WERI-Rb-1 (cell line): ENCODE data around the gene CTLA4.

ENCODE experiments used
- DNase-seq: peaks from one replicate; pipeline ENCODE4 v3.0.0-alpha.2; 2020
- H3K27ac ChIP-seq: fragments of 250-450 bp; sonication (Bioruptor Pico); 2 replicates; pipeline ENCODE4 v1.5.1; 2020; ENCODE audit warnings: mild to moderate bottlenecking, moderate library complexity
- H3K27me3 ChIP-seq: fragments of 250-450 bp; sonication (Bioruptor Pico); 2 replicates; pipeline ENCODE4 v1.5.1; 2021; ENCODE audit warnings: mild to moderate bottlenecking, low read depth, moderate library complexity; ENCODE audit not compliant: insufficient read depth, severe bottlenecking
- H3K36me3 ChIP-seq: fragments of 250-450 bp; sonication (Bioruptor Pico); 2 replicates; pipeline ENCODE4 v1.5.1; 2020; ENCODE audit warnings: mild to moderate bottlenecking, moderate library complexity
- H3K4me3 ChIP-seq: 2 replicates; pipeline ENCODE4 v1.5.1; 2011; ENCODE audit warnings: low read depth, mild to moderate bottlenecking, control low read depth, low read length
- H3K9me3 ChIP-seq: fragments of 250-450 bp; sonication (Bioruptor Pico); 2 replicates; pipeline ENCODE4 v1.5.1; 2021; ENCODE audit warnings: mild to moderate bottlenecking, moderate library complexity; ENCODE audit not compliant: severe bottlenecking
- CTCF ChIP-seq: IDR thresholded peaks from 2 replicates; pipeline ENCODE4 v1.5.1; 2011; ENCODE audit warnings: low read depth, mild to moderate bottlenecking, control low read depth, inconsistent platforms, low read length

Gene CTLA4

DNA sequence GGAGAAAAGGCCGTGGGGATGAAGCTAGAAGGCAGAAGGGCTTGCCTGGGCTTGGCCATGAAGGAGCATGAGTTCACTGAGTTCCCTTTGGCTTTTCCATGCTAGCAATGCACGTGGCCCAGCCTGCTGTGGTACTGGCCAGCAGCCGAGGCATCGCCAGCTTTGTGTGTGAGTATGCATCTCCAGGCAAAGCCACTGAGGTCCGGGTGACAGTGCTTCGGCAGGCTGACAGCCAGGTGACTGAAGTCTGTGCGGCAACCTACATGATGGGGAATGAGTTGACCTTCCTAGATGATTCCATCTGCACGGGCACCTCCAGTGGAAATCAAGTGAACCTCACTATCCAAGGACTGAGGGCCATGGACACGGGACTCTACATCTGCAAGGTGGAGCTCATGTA is 2.9 kb downstream of the CTLA4 start:
- Histone ChIP-seq H3K4me3 (no peak overlapping the region), H3K9me3 (no peaks in the 10 kb centered on the region), H3K36me3 (no peaks in the 10 kb centered on the region), H3K27ac (no peak overlapping the region), H3K27me3 (no peaks in the 10 kb centered on the region)
- DNase-seq = no peak
- TF ChIP-seq CTCF = no peak

DNA sequence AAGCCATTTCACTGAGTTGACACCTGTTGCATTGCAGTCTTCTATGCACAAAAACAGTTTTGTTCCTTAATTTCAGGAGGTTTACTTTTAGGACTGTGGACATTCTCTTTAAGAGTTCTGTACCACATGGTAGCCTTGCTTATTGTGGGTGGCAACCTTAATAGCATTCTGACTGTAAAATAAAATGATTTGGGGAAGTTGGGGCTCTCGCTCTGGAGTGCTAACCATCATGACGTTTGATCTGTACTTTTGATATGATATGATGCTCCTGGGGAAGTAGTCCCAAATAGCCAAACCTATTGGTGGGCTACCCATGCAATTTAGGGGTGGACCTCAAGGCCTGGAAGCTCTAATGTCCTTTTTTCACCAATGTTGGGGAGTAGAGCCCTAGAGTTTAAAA is 3.4 kb downstream of the CTLA4 start:
- Histone ChIP-seq H3K27me3 (no peaks in the 10 kb centered on the region), H3K27ac (no peak overlapping the region), H3K4me3 (no peak overlapping the region), H3K9me3 (no peaks in the 10 kb centered on the region), H3K36me3 (no peaks in the 10 kb centered on the region)
- TF ChIP-seq CTCF = no peak
- DNase-seq = no peak

- Histone ChIP-seq H3K9me3 (no peaks in the 10 kb centered on the region), H3K4me3 (no peak overlapping the region), H3K27me3 (no peaks in the 10 kb centered on the region), H3K36me3 (no peaks in the 10 kb centered on the region), H3K27ac (no peak overlapping the region)
- no peak for TF ChIP-seq CTCF
- no peak for DNase-seq
Observed at GRCh38 chr2:203871371-203871983, 3.9 kb downstream of the CTLA4 start.

DNA sequence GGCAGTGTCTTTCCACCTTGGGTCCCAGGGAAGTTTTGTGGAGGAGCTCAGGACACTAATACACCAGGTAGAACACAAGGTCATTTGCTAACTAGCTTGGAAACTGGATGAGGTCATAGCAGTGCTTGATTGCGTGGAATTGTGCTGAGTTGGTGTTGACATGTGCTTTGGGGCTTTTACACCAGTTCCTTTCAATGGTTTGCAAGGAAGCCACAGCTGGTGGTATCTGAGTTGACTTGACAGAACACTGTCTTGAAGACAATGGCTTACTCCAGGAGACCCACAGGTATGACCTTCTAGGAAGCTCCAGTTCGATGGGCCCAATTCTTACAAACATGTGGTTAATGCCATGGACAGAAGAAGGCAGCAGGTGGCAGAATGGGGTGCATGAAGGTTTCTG is 5.9 kb downstream of the CTLA4 start:
- Histone ChIP-seq H3K36me3 (no peaks in the 10 kb centered on the region), H3K9me3 (no peaks in the 10 kb centered on the region), H3K4me3 (no peak overlapping the region), H3K27ac (no peak overlapping the region), H3K27me3 (no peaks in the 10 kb centered on the region)
- TF ChIP-seq CTCF = no peak
- DNase-seq = no peak

- no peak overlapping the region for H3K4me3 ChIP-seq
- no peak overlapping the region for H3K27ac ChIP-seq
- H3K36me3 ChIP-seq = no peaks in the 10 kb centered on the region
- no peak for TF ChIP-seq CTCF
- H3K27me3 ChIP-seq = no peaks in the 10 kb centered on the region
- no peak for DNase-seq
- H3K9me3 ChIP-seq = no peaks in the 10 kb centered on the region
Observed at GRCh38 chr2:203873921-203874631, 6.5 kb downstream of the CTLA4 start.

- Histone ChIP-seq H3K4me3 (no peak overlapping the region), H3K9me3 (no peaks in the 10 kb centered on the region), H3K27ac (no peak overlapping the region), H3K36me3 (no peaks in the 10 kb centered on the region), H3K27me3 (no peaks in the 10 kb centered on the region)
- TF ChIP-seq CTCF = no peak
- no peak for DNase-seq
Observed at GRCh38 chr2:203875471-203875870, 7.9 kb downstream of the CTLA4 start.
